Activated gamma-delta T cell (primary cell): Measurements from ENCODE around the gene TMEM258.

ENCODE experiments used
- DNase-seq: peaks from one replicate; lab custom pipeline; 2025; lab: John Stamatoyannopoulos, UW

Gene TMEM258

DNA sequence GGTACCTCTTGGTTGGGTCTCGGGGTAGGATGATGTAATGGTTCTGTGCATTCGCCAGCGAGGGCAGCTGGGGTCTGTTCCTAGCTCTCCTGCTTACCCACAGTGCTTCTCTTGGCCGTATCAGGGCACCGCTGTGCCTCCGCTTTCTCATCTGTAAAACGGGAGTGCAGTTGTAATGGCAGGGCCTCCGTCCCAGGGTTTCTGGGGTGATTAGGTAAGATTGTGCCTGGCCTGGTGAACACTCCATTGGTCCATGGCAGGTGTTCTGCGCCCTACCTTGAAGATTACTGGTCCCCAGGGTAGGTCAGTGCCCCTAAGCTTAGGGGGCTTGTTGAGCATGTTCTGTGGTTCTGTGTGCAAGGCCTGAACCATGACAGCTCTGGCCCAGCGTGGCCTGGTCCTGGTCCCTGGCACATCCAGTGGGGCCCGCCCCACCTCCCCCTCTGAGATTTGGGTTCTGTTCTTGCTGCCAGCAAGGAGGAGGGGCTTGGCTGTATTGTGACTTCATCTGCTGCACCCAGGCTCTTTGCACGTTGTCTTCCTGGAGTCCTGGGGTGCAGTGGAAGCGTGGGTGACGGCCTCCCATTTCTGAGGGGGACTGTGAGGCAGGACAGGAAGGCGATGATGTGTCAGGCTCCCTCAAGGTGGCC is 35.1 kb downstream of the TMEM258 start:
- DNase-seq, result no peak

DNA sequence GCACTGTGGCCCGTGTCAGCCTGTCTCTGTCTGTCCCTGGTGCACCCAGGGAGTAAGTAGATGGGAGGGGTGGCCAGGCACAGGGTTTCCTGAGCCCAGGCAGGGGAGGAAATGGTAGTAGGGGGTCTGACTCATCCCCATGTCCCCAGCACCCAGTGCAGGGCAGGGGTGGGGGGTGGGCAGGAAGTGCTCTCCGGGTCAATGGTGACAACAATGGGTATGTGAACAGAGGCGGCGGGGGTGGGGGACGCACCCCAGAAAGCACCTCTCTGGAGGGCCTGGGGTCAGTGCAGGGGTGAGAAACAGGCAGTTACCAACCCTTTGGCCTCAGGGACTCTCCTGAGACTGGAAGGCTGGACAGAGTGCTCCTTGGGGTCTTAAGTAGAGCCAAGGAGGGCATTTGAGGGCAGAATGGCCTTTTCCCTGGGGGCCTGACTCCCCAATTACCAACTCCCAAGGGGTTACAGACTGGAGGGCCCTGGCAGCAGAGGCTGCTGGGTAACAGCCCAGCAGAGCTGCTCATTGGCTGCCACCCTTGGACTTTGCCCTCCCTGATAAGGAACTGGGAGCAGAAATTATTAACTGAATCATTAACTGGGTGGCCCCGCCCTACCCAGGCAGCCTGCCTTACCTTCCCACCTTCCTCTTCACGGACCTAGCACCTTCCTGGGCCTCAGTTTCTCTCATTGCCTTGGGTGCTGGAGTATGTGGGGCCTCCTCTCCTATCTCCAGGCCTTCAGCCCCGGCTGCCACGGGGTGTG is 35.8 kb downstream of the TMEM258 start:
- DNase-seq, result no peak

DNA sequence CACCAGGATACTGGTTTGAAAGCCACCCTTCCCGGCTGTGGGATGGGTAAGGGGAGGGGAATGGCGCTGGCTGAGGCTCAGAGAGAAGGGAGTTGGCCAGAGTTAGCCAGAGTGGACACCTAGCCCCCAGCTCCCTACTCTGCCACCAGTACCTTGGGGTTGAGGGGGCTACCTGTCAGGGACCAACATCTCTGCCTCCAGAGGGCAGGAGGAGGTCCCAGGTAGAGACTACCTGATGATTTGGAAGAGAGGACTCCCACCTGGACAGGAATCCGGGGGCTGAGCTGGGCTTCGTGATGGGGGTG is 36.3 kb downstream of the TMEM258 start:
- DNase-seq, result no peak

DNA sequence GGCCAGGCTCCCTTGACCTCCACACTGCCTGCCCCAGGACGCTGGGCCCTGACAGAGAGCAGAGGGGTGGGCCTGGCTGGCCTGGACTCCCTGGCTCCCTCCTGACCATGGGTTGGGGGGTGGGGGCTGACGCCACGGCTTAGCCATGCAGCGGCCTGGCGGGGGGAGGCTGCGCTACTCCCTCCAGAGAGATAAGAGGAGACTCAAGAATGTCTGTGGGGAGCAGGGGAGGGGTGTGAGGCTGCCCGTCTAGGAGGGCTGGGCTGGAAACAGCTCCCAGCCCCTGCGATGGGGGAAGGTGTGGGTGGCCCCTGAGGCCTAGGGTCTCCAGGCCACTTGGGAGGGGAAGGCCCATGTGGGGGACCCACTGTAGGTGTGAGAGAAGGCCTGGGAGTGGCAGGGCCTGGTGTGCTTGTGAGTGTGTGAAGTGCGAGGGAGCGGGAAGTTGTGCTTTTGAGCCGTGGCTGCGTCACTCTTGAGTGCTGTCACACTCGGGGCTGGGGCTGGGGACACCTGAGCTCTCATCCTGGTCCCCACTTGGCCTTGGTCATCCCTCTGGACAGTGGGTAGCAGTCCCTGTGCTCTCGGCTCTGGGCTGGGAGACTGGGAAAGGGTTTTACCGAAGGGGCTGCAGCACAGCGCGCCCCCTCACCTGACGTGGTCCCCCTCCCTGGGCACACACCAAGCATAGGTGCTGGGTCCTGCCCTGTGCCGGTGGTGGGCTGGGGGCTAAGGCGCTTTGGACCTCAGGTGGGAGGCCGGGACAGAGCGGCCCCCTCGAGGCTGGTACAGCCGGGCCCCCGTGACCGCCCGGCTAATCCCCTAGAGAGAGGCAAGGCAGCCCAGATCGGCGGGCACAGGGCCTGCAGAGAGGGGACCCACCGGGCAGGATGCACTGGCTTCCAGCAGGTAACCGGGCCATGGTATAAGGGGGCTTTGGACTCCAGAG is 37.6 kb downstream of the TMEM258 start:
- no peak for DNase-seq

DNA sequence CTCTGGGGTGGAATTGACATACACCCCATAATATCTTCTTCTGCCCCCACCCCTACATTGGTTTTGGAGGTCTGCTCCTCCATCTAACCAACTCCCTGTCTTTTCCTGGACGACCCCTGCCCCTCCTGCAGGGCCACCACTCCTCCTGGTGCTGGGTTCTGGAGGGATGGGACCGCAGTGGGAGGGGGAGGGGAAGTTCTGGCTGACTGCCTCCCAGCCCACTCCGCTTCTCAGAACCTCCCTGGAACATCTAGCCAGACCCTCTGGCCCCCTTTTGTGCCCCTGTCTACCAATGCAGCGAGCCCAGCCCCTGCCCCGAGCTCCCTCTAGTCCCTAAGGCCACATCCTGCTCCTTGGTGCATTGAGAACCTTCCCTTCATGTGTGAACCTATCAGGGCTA is 38.7 kb downstream of the TMEM258 start:
- DNase-seq, result no peak

DNA sequence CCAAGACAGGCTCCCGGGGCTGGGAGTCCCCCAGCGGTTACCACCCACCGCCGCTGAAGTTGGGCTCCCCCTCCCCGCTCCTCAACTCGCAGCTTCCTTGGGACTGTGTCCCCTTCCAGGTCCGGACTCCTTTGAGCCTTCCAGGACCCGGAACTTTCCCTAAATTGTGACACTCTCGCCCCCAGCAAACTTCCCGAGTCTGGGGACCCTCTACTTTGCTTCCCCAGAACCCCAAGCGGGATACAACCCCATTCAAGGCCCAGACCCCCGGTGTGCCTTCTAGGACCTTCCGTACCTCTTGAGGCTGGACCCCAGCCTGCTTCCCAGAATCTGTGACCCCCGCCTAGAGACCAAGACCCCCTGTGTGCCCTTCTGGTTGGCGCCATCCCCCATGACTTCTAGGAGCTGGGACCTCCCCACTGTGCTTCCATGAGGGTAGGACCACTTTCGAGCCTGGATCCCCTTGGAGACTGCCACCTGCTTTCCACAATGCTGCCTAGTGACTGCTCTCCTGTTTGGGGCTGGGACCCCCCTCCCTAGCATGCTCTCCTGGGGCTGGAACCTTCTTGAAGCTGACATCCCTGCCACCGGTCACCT is 39.4 kb downstream of the TMEM258 start:
- DNase-seq, result no peak

DNA sequence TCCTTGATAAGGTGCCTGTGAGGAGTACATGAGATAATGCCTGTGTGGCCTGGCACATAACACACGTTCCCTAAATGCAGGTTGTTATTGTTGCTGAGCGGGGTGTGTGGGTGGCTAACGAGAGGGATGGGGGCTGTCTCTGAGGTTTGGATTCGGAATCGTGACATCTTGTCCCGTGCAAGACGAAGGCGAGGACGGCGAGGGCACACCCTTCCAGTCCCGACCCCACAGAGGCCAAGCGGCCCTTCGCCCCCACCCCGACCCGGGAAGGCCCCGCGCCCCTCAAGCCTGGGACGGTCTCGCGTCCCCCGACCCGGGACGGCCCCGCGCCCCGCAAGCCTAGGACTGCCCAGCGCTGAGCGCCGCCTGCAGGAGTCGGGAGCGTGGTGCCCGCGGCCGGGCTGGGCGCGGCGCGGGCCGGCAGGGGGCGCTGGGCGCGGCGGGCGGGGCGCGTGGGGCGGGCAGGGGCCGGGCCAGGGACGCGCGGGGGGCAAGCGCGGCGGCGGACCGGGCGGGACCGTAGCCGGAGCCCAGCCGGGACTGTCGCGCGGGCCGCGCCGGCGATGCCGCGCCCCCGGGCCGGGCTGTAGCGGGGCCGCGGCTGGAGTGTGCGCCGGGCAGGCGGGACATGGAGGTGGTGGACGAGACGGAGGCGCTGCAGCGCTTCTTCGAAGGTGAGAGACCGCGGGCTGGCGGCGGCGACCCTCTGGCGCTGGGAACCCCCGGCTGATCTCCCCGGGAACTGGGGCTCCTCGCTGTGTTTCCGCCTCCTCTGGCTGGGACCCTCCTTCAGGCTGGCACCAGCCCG is 40.1 kb downstream of the TMEM258 start, which contains the start of gene MYRF:
Gene MYRF, plus strand, starts transcription at position 520 of the 808 bp plus-strand sequence. Its CDS starts 109 bp downstream, at position 629.
- peak; percentile 57 for DNase-seq

DNA sequence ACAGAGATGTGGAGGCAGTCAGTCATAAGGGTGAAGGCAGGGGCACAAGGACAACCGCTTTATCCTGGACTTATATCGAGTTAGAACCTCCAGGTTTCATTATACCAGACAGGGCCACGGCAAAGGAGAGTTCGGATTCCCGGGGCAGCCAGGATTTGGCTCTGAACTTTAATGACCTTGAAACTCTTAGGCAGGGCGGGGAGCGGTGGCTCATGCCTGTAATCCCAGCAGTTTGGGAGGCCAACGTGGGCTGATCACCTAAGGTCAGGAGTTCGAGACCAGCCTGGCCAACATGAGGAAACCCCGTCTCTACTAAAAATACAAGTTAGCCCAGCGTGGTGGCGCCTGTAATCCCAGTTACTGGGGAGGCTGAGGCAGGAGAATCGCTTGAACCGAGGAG is 41.0 kb downstream of the TMEM258 start:
- no peak for DNase-seq

DNA sequence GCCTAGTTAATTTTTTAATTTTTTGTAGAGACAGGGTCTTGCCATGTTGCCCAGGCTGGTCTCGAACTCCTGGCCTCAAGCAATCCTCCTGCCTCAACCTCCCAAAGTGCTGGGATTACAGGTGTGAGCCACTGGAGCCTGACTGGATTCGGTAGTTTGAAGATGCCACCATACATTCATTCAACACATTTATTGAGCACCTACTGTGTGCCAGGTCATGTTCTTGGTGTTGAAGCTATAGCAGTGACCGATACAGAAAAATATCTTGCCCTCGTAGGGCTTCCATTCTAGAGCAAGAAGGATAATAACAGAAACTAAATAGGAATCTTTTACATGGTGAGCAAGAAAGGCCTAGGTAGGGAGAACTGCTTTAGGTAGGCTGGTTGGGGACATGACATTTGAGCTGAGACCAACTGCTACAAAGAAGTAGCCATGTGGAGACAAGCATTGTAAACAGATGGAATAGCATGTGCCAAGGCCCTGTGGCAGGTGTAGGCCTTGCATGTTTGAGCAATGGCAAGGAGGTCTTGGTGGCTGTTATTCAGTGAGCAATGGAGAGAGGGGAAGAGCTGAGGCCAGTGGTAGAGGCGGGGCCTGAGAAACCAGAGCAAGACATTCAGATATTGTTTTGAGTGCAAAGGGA is 41.6 kb downstream of the TMEM258 start:
- no peak for DNase-seq

DNA sequence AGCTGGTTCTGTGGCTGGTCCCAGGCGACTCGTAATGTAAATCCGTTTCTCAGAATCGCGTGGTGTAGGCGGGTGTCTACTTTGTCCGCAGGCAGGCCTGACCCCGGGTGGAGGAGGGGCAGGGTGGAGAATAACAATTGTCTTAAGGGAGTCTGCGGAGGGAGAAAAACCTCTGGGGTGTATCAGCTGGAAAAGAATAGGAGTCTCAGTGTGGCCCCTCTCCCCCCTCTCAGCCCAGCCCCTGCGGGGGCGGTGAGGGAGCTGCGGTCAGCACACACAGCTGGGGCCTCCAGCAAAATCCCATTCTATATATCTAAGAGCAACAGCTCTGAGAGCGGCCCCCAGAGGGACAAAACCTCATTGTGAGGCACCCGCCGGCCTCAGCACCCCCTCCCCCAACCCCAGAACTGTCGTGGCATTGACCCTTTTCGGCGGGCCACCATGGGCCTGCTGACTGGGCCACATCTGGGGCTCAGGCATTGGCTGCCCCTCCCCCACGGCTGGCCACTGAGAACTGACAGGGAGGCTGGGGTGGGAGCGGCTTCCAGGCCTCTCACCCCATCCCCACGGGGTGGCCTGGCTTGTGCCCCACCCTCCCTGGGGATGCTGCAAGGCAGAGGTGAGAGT is 42.7 kb downstream of the TMEM258 start:
- no peak for DNase-seq

DNA sequence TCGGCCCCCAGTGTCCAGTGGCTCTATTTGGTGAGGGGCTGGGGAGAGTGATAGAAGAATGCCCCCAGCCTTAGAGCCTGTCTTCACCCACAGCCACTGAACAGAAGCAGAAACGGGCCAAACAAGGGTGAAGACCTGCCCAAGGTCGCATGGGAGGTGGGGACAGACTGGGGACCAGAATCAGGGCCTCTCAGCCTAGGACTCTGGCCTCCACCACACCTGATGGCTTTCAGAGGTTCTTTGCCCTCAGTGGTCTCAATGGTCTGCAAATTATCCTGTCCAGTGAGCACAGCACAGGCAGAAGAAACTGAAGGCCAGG is 44.5 kb downstream of the TMEM258 start:
- DNase-seq, result no peak

DNA sequence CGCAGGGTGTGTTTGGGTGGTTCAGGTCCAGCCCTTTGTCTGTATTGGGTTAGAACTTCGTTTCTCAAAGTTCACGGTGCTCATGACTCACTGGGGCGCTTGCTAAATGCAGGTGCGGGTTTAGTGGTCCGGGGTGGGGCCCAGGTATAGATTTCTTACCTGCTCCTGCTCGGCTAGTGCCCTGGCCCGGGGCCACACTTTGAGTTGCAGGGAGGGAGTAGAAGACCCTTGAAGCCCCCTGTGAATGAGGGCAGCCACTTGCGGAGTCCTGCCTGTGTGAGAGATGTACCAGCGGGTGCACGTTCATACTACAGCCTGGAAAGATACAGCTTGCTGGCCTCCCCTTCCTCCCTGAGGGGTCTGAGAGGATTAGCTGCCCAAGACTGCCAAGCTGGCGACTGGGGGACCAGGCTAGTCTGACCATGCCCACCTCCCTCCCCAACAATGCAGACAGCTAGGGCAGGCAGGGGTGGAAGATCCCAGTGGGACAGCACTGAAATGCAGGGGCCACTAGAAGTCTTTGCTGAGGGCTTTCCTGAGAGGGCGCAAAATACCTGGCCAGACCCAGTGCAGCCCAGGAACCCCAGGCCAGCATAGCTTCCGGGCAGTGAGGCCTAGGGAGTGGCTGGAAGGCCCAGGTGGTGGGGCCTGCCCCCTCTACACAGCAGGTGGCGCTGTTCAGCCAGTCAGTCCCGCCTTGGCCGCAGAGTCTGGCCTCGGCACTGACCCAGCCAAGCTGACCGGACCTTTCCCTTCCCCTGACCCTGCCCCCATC is 45.0 kb downstream of the TMEM258 start:
- DNase-seq, result no peak

DNA sequence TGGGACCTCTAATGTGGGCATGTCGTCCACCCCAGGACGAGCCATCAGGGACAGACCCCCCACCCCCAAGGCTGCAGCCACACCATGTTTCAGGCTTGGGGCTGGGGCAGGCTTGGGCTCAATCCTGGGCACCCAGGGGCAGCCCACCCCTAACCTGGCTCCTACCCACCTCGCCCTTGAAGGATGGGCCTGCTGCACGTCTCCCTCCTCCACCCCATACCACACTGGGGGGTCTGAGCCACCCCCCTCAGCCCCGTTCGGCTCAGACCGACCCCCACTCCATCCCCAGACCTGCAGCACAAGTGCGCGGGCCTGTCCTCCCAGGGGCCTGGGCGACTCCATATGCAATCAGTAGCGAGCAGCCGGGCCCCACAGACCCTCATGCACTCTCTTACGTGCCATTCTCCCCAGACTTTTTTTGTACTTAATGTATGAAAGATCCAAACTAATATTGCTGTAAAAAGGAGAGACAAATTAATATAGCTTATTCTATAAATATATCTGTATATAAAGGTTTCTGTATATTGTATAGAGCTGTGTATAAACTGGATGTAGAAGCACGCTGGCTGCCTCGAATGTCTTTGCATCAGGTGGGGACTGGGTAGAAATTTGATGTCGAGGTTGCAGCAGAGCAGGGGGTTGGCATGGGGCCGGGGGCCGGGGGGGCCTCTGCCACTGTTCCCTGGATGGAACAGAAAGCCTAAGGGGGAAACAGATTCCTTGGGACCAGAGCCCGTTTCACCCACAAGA is 45.8 kb downstream of the TMEM258 start:
- DNase-seq, result no peak

DNA sequence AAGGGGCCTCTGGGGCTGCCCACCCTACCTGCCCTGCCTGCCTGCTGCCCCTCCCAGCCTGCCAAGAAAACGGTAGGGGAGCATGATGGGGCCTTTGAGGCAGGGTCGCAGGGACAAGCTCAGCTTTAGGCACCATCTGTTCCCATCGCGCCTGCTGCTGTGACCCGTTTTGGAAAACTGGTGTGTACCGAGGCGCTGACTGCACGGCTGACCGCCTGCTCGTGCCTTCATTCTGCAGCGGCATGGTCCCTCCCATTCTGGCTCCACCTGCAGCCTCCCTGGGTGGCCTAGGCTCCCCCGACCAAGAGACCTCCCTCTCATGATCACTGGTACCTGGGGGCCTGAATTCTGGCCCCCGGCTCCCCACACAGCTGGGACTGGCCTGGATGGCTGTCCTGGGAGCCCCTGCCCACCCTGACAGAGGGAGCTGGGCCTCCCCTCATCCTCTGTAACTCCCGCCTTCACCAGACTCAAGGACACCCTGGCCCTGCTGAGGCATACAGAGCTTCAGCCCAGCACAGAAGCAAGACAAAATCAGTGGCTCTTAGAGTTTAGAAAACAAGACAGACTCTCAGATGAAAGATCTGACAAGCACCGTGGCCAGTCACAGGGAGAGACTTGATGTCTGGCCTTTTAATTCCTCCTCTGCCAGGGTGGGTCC is 46.5 kb downstream of the TMEM258 start:
- no peak for DNase-seq

DNA sequence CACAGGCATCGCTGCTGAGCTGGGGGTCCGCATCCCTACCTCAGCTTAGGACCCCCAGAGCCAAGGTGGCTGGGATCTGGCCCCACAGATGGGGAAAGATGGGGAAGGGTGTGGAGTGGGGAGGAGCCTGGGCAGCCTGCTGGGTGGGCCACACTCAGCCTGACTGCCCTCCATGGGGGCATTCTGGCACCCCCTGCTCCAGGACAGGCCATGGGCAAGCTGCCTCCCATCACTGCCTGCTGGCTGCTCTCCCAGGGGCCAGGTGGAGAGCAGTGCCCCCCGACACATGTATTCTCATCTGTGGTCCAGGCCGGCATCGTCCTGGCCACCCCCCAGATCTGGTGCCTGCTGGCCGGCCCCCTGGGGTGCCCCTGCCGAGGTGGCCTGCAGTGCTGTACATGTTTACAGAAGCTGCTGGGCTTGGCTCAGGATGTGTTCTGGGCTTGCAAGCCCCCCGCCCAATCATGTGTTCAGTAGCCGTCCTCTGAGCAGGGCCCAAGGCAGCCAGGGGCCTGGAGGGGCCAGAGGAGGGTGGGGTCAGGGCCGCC is 47.7 kb downstream of the TMEM258 start:
- no peak for DNase-seq

DNA sequence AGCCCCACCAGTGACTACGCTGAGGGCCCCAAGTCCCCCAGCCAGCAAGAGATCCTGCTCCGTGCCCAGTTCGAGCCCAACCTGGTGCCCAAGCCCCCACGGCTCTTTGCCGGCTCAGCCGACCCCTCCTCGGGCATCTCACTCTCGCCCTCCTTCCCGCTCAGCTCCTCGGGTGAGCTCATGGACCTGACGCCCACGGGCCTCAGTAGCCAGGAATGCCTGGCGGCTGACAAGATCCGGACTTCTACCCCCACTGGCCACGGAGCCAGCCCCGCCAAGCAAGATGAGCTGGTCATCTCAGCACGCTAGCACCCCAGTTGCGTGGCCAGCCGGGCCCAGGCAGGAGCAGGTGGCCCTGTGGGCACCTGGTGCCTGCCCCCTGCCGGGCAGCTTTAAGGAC is 48.2 kb downstream of the TMEM258 start:
- no peak for DNase-seq

DNA sequence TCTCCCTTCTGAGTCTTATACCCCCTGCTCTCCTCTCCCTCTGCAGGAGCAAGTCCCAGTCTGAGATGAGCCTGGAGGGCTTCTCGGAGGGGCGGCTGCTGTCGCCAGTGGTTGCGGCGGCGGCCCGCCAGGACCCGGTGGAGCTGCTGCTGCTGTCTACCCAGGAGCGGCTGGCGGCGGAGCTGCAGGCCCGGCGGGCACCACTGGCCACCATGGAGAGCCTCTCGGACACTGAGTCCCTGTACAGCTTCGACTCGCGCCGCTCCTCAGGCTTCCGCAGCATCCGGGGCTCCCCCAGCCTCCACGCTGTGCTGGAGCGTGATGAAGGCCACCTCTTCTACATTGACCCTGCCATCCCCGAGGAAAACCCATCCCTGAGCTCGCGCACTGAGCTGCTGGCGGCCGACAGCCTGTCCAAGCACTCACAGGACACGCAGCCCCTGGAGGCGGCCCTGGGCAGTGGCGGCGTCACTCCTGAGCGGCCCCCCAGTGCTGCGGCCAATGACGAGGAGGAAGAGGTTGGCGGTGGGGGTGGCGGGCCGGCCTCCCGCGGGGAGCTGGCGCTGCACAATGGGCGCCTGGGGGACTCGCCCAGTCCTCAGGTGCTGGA is 48.8 kb downstream of the TMEM258 start:
- DNase-seq, result no peak

DNA sequence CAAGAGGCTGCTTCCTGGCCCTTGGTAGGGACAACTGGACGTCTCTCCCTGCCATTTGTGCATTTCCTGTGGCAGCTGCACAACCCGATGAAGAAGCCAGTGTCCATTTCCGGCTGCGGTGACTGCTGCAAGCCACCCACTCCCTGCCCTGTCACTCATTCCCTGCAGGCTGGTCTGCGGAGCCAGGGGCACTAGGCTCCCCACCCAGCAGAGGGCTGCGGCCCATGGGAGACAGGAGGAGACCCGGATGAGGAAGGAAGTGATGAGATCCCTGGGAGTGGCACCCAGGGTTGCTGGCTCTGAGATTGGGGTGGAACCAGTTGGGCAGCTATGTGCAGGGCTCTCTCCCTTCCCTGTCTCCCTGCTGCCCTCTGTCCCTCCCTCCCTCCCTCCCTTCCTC is 50.0 kb downstream of the TMEM258 start:
- no peak for DNase-seq
